ENCODE data around the gene EHBP1. TPM values are rescaled to one million over a fixed set of nuclear protein-coding genes. Genes with fewer than 3 reads are reported as not detected.

The EHBP1 gene
- total RNA-seq, 3 donors from 2014 or later (not counting 1 experiment from before 2014, with no cell fraction given): 22.4 to 33.4 (median 28.3) TPM

DNA sequence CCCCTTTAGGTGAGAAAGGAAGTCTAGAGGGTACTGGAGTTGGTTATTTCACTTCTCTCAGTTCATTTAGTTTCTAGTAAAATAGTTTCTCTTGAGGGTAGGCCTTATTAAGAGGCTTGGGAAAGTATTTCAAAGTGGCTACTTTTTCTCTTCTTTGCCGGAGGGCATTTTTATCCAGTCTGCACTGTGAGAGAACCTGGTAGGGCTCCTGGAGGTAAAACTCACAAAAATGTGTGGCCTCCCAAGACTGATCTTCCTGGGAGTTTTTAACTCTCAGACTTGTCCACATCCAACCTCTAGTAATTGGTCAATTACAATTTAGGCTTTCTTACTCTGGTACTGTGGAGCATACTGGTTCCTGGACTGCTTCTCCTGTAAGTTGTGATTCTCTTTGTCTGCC, 28.0 kb downstream of the EHBP1 start:
- H3K4me3 Mint-ChIP-seq: no peak overlapping the region
- TF ChIP-seq CTCF (IDR thresholded peaks at IDR 0.05): no peak
- H3K36me3 Mint-ChIP-seq: peaks cover 9% of the 10 kb centered on the region
- H3K9me3 Mint-ChIP-seq: peaks cover 0 to 11% of the 10 kb centered on the region in 2 donors
- intact Hi-C loops (cut with micrococcal nuclease): no loop called here
- no peaks in the 10 kb centered on the region for H3K27me3 Mint-ChIP-seq (ENCODE audit: low read depth in 2 of 2)
- H3K9me3 ChIP-seq (ENCODE audit: control insufficient read depth, insufficient read depth, low read length): peaks cover 4% of the 10 kb centered on the region
- no peak for ATAC-seq
- H3K36me3 ChIP-seq (ENCODE audit: control insufficient read depth, insufficient read depth, low read length): no peaks in the 10 kb centered on the region
- H3K4me1 ChIP-seq (ENCODE audit: control insufficient read depth, insufficient read depth, low read length): no peaks in the 10 kb centered on the region
- WGBS (ENCODE audit: insufficient coverage): 93% methylated on average over 1 of the region's 1 CpG
- H3K27me3 ChIP-seq (ENCODE audit: control insufficient read depth, insufficient read depth, low read length): no peaks in the 10 kb centered on the region
- peaks cover 5 to 21% of the 10 kb centered on the region in 2 donors for H3K4me1 Mint-ChIP-seq
- peak overlapping the region in 1 of 2 donors; percentile 44 for H3K27ac Mint-ChIP-seq
- no peak for DNase-seq
- H3K4me3 ChIP-seq (ENCODE audit: low read length): no peak overlapping the region
- H3K27ac ChIP-seq (ENCODE audit: low read length): no peak overlapping the region

GRCh38 chr2:62736899-62737559, 31.5 kb downstream of the EHBP1 start:
- no peaks in the 10 kb centered on the region for H3K27me3 Mint-ChIP-seq (ENCODE audit: low read depth in 2 of 2)
- DNase-seq (no peak), ATAC-seq (no peak)
- peaks cover 0 to 6% of the 10 kb centered on the region in 2 donors for H3K9me3 Mint-ChIP-seq
- intact Hi-C loops (cut with micrococcal nuclease): no loop called here
- H3K27ac Mint-ChIP-seq: no peak overlapping the region
- peaks cover 9% of the 10 kb centered on the region for H3K36me3 Mint-ChIP-seq
- Histone ChIP-seq H3K9me3 (ENCODE audit: control insufficient read depth, insufficient read depth, low read length) (peaks cover 4% of the 10 kb centered on the region), H3K4me1 (ENCODE audit: control insufficient read depth, insufficient read depth, low read length) (no peaks in the 10 kb centered on the region), H3K27ac (ENCODE audit: low read length) (no peak overlapping the region), H3K27me3 (ENCODE audit: control insufficient read depth, insufficient read depth, low read length) (no peaks in the 10 kb centered on the region), H3K4me3 (ENCODE audit: low read length) (no peak overlapping the region), H3K36me3 (ENCODE audit: control insufficient read depth, insufficient read depth, low read length) (no peaks in the 10 kb centered on the region)
- H3K4me1 Mint-ChIP-seq: peaks cover 5 to 21% of the 10 kb centered on the region in 2 donors
- 84% methylated on average over 6 of the region's 6 CpGs for WGBS (ENCODE audit: insufficient coverage)
- H3K4me3 Mint-ChIP-seq: no peak overlapping the region
- TF ChIP-seq CTCF (IDR thresholded peaks at IDR 0.05): no peak

- TF ChIP-seq CTCF (IDR thresholded peaks at IDR 0.05): no peak
Observed at GRCh38 chr2:62738981-62739936, 33.7 kb downstream of the EHBP1 start.

More at GRCh38 chr2:62738981-62739936, 33.7 kb downstream of the EHBP1 start:
- intact Hi-C loops (cut with micrococcal nuclease): no loop called here
- Histone ChIP-seq H3K27me3 (ENCODE audit: control insufficient read depth, insufficient read depth, low read length) (no peaks in the 10 kb centered on the region), H3K27ac (ENCODE audit: low read length) (no peak overlapping the region), H3K4me3 (ENCODE audit: low read length) (no peak overlapping the region), H3K36me3 (ENCODE audit: control insufficient read depth, insufficient read depth, low read length) (no peaks in the 10 kb centered on the region), H3K4me1 (ENCODE audit: control insufficient read depth, insufficient read depth, low read length) (no peaks in the 10 kb centered on the region), H3K9me3 (ENCODE audit: control insufficient read depth, insufficient read depth, low read length) (no peaks in the 10 kb centered on the region)
- no peak overlapping the region for H3K27ac Mint-ChIP-seq
- no peaks in the 10 kb centered on the region for H3K27me3 Mint-ChIP-seq (ENCODE audit: low read depth in 2 of 2)
- no peaks in the 10 kb centered on the region for H3K9me3 Mint-ChIP-seq
- no peak for DNase-seq
- 94% methylated on average over 2 of the region's 2 CpGs for WGBS (ENCODE audit: insufficient coverage)
- ATAC-seq: no peak
- H3K36me3 Mint-ChIP-seq: no peaks in the 10 kb centered on the region
- no peak overlapping the region for H3K4me3 Mint-ChIP-seq
- peaks cover 5 to 19% of the 10 kb centered on the region in 2 donors for H3K4me1 Mint-ChIP-seq
